ENCODE measurements around the gene TRIM14.

The TRIM14 gene

DNA sequence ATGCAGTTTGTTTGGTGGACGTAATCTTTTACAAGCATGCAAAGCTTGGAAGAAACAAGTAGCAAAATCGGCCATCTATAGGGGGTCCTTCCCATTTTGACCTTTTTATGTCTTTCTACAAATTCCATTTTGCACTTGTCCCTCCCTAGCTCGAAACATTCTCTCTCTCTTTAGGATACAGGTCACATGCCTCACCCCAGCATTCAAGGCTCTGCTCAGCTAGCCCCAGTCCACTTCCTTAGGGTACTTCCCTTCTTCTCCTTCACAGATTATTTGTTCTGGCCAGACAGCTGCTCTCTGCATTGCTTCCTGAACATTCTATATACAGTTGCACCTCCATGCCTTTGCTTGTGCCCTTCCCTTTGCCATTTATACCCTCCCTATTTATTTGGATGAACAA, 31.7 kb upstream of the TRIM14 start:
- Histone ChIP-seq H3K9me3 (ENCODE audit: control insufficient read depth, low read depth, low read length) (no peaks in the 10 kb centered on the region), H3K27ac (ENCODE audit: low read length) (no peak overlapping the region), H3K36me3 (ENCODE audit: control insufficient read depth, low read depth, low read length) (no peaks in the 10 kb centered on the region), H3K4me3 (ENCODE audit: low read length) (no peak overlapping the region), H3K27me3 (ENCODE audit: control insufficient read depth, insufficient read depth, low read length) (no peaks in the 10 kb centered on the region), H3K9ac (ENCODE audit: low read length) (no peak overlapping the region), H3K4me1 (ENCODE audit: control insufficient read depth, low read depth, low read length) (no peaks in the 10 kb centered on the region)

DNA sequence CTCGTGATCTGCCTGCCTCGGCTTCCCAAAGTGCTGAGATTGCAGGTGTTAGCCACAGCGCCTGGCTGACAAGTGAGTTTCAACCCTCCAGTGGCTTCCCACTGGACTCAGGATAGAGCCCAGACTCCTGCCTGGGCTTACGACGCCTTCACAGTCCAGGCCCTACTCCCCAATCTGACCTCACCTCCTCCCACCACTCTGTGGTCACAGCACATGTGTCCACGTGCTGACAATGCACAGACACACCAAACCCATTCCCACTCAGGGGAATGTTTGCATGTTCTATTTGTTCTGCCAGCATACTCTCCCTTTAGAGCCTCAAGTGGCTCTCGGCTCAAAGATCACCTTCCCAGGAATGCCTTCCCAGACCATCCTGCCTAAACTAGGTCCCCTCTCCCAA, 31.1 kb upstream of the TRIM14 start:
- H3K4me1 ChIP-seq (ENCODE audit: control insufficient read depth, low read depth, low read length), result no peaks in the 10 kb centered on the region
- no peak overlapping the region for H3K9ac ChIP-seq (ENCODE audit: low read length)
- H3K4me3 ChIP-seq (ENCODE audit: low read length), result no peak overlapping the region
- no peaks in the 10 kb centered on the region for H3K36me3 ChIP-seq (ENCODE audit: control insufficient read depth, low read depth, low read length)
- no peaks in the 10 kb centered on the region for H3K27me3 ChIP-seq (ENCODE audit: control insufficient read depth, insufficient read depth, low read length)
- no peak overlapping the region for H3K27ac ChIP-seq (ENCODE audit: low read length)
- no peaks in the 10 kb centered on the region for H3K9me3 ChIP-seq (ENCODE audit: control insufficient read depth, low read depth, low read length)

DNA sequence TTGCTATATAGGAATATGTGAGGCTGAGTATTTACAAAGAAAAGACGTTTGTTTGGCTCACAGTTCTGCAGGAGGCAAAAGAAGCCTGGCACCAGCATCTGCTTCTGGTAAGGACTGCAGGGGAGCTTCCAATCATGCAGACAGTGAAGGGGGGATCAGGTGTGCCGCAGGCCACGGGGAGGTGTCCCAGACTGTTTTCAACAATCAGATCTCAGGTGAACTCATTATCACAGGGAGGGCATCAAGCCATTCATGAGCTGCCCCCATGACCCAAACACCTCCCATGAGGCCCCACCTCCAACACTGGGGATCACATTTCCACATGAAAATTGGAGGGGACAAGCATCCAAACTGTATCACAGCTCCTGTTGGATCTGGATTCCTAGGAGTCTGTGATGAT, 30.4 kb upstream of the TRIM14 start:
- Histone ChIP-seq H3K27me3 (ENCODE audit: control insufficient read depth, insufficient read depth, low read length) (no peaks in the 10 kb centered on the region), H3K36me3 (ENCODE audit: control insufficient read depth, low read depth, low read length) (no peaks in the 10 kb centered on the region), H3K27ac (ENCODE audit: low read length) (no peak overlapping the region), H3K9ac (ENCODE audit: low read length) (no peak overlapping the region), H3K4me1 (ENCODE audit: control insufficient read depth, low read depth, low read length) (no peaks in the 10 kb centered on the region), H3K9me3 (ENCODE audit: control insufficient read depth, low read depth, low read length) (no peaks in the 10 kb centered on the region), H3K4me3 (ENCODE audit: low read length) (no peak overlapping the region)

DNA sequence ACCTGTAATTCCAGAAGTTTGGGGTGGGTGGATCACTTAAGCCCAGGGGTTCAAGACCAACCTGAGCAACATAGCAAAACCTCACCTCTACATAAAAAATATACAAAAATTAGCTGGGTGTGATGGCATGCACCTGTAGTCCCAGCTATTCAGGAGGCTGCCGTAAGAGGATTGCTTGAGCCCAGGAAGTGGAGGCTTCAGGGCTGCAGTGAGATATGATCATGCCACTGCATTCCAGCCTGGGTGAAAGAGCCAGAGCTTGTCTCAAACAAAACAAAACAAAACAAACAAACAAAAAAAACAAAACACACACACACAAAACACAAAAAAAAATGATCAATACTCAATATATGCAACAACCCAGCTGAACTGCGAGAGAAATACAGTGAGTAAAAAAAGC, 29.5 kb upstream of the TRIM14 start:
- no peaks in the 10 kb centered on the region for H3K36me3 ChIP-seq (ENCODE audit: control insufficient read depth, low read depth, low read length)
- no peak overlapping the region for H3K4me3 ChIP-seq (ENCODE audit: low read length)
- no peak overlapping the region for H3K9ac ChIP-seq (ENCODE audit: low read length)
- no peaks in the 10 kb centered on the region for H3K27me3 ChIP-seq (ENCODE audit: control insufficient read depth, insufficient read depth, low read length)
- H3K27ac ChIP-seq (ENCODE audit: low read length), result no peak overlapping the region
- H3K9me3 ChIP-seq (ENCODE audit: control insufficient read depth, low read depth, low read length), result no peaks in the 10 kb centered on the region
- H3K4me1 ChIP-seq (ENCODE audit: control insufficient read depth, low read depth, low read length), result no peaks in the 10 kb centered on the region

DNA sequence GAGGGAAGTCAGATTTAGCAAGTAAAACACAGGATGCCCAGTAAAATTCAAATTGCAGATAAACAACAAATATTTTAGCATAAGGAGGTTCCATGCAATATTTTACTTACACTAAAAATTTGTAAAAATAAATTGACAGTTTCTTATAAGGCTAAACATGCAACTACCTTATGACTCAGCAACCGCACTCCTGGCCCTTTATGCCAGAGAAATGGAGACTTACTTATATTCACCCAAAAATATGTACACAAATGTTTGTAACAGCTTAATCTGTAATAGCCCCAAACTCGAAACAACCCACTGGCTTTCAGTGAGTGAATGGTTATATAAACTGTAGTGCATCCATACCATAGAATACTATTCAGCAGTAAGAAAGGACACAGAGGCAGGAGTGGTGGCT, 28.6 kb upstream of the TRIM14 start:
- no peak overlapping the region for H3K9ac ChIP-seq (ENCODE audit: low read length)
- no peaks in the 10 kb centered on the region for H3K36me3 ChIP-seq (ENCODE audit: control insufficient read depth, low read depth, low read length)
- H3K4me1 ChIP-seq (ENCODE audit: control insufficient read depth, low read depth, low read length), result no peaks in the 10 kb centered on the region
- H3K4me3 ChIP-seq (ENCODE audit: low read length), result no peak overlapping the region
- no peak overlapping the region for H3K27ac ChIP-seq (ENCODE audit: low read length)
- no peaks in the 10 kb centered on the region for H3K27me3 ChIP-seq (ENCODE audit: control insufficient read depth, insufficient read depth, low read length)
- H3K9me3 ChIP-seq (ENCODE audit: control insufficient read depth, low read depth, low read length), result no peaks in the 10 kb centered on the region

DNA sequence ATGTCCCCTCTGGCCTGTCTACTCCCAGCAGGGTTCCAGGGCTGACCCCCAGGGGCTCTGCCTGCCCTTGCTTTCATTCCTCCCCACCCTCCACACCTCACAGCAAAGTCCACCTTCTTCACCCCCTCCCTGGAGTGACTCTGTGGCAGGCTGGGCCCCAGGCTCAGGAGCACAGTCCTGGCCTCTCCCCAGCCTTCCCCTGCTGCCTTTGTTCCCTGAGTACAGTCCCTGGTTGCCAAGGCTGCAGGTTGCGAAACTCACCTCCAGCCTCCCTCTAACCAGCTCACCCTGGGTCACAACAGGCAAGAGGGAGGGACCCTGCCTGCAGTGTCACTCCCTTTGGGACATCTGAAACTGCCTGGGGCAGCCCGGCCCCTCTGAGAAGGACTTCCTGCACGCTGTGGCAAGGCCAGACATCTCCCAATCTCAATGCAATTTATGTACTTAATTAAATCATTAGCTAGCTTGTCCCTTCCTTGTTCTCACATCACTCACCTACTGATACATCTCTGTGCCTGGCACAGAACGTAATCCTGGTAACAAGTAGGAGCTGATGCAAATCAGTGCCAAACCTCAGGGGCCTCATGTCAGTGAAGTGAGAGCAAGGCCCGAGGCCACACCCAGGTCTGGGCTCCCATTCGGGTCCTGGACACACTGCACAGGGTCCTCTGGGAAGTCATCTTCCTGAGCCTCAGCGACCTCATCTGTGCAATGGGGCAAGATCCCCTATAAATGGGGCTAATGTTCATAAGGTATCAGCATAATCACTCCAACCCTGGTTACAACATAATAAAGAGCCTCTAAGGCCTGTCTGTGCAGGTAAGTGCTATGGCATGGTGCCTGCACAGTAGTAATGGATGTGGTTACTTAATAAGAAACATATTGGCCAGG, 27.3 kb upstream of the TRIM14 start:
- Histone ChIP-seq H3K9me3 (ENCODE audit: control insufficient read depth, low read depth, low read length) (no peaks in the 10 kb centered on the region), H3K36me3 (ENCODE audit: control insufficient read depth, low read depth, low read length) (no peaks in the 10 kb centered on the region), H3K4me3 (ENCODE audit: low read length) (no peak overlapping the region), H3K9ac (ENCODE audit: low read length) (no peak overlapping the region), H3K27me3 (ENCODE audit: control insufficient read depth, insufficient read depth, low read length) (no peaks in the 10 kb centered on the region), H3K4me1 (ENCODE audit: control insufficient read depth, low read depth, low read length) (no peaks in the 10 kb centered on the region), H3K27ac (ENCODE audit: low read length) (no peak overlapping the region)

DNA sequence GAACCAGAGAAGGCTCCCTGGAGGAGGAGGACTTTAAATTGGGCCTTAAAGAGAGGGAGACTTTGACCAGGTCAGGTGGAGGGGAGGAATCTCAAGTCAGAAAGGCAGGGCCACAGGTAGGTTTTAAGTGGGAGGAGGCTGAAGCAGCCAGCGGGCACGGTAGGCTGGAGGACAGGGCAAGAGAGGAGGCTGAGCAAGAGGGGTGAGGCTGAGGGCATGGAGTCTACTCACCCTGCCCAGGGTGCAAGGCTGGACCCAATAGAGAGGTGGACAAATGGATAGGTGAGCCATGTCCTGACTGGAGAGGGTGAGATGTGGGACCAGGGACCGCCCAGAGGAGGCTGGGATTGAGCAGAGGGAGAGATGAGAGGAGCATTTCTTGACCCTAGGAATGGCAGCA, 25.6 kb upstream of the TRIM14 start:
- Histone ChIP-seq H3K27me3 (ENCODE audit: control insufficient read depth, insufficient read depth, low read length) (no peaks in the 10 kb centered on the region), H3K36me3 (ENCODE audit: control insufficient read depth, low read depth, low read length) (no peaks in the 10 kb centered on the region), H3K9ac (ENCODE audit: low read length) (no peak overlapping the region), H3K27ac (ENCODE audit: low read length) (no peak overlapping the region), H3K4me3 (ENCODE audit: low read length) (no peak overlapping the region), H3K4me1 (ENCODE audit: control insufficient read depth, low read depth, low read length) (no peaks in the 10 kb centered on the region), H3K9me3 (ENCODE audit: control insufficient read depth, low read depth, low read length) (no peaks in the 10 kb centered on the region)

DNA sequence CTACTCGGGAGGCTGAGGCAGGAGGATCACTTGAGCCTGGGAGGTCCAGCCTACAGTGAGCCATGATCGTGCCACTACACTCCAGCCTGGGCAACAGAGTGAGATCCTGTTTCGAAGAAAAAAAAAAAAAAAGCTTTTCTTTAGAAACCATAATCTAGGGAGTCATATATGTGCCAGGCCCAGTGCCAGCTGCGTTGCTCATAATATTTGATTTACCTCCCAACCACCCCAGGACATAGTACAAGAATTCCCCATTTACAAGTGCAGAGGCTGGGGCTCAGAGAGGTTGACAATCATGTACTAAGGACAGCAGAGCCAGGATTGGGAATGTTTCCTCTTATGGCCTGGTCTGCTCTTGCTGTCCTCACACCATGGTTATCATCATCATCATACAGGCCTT, 25.1 kb upstream of the TRIM14 start:
- Histone ChIP-seq H3K36me3 (ENCODE audit: control insufficient read depth, low read depth, low read length) (no peaks in the 10 kb centered on the region), H3K4me1 (ENCODE audit: control insufficient read depth, low read depth, low read length) (no peaks in the 10 kb centered on the region), H3K27ac (ENCODE audit: low read length) (no peak overlapping the region)

DNA sequence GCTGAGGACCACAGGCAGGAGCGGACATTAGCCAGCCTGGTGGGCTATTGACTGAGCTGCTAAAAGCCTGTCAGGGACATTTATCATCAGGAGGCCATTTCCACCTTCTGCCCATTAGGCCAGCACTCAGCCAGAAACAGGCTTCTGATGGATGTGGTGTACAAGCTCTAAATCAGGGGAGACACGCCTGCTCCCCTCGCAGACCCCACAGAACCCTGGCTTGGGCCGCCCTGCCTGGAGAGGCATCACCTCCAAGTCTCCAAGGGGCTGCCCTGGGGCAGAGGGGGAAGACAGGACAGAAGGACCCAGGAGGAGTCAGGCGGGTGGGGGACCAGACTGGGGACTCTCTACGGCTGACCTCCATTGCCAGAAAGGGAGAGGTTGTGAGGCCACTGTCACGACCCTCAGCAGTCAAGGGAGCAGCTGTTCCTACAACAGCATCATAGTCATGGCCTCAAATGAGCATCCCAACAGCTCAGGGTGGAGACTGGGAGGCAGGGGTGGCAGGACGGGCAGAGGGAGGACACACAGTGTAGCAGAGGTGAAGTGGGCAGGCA, 24.0 kb upstream of the TRIM14 start:
- H3K9me3 ChIP-seq (ENCODE audit: control insufficient read depth, low read depth, low read length), result no peaks in the 10 kb centered on the region
- no peak overlapping the region for H3K9ac ChIP-seq (ENCODE audit: low read length)
- H3K27me3 ChIP-seq (ENCODE audit: control insufficient read depth, insufficient read depth, low read length), result no peaks in the 10 kb centered on the region
- no peak overlapping the region for H3K27ac ChIP-seq (ENCODE audit: low read length)
- no peak overlapping the region for H3K4me3 ChIP-seq (ENCODE audit: low read length)
- no peaks in the 10 kb centered on the region for H3K36me3 ChIP-seq (ENCODE audit: control insufficient read depth, low read depth, low read length)
- H3K4me1 ChIP-seq (ENCODE audit: control insufficient read depth, low read depth, low read length), result no peaks in the 10 kb centered on the region

More for the DNA sequence above, 25.1 kb upstream of the TRIM14 start:
- no peaks in the 10 kb centered on the region for H3K9me3 ChIP-seq (ENCODE audit: control insufficient read depth, low read depth, low read length)
- no peaks in the 10 kb centered on the region for H3K27me3 ChIP-seq (ENCODE audit: control insufficient read depth, insufficient read depth, low read length)
- H3K4me3 ChIP-seq (ENCODE audit: low read length), result no peak overlapping the region
- H3K9ac ChIP-seq (ENCODE audit: low read length), result no peak overlapping the region

DNA sequence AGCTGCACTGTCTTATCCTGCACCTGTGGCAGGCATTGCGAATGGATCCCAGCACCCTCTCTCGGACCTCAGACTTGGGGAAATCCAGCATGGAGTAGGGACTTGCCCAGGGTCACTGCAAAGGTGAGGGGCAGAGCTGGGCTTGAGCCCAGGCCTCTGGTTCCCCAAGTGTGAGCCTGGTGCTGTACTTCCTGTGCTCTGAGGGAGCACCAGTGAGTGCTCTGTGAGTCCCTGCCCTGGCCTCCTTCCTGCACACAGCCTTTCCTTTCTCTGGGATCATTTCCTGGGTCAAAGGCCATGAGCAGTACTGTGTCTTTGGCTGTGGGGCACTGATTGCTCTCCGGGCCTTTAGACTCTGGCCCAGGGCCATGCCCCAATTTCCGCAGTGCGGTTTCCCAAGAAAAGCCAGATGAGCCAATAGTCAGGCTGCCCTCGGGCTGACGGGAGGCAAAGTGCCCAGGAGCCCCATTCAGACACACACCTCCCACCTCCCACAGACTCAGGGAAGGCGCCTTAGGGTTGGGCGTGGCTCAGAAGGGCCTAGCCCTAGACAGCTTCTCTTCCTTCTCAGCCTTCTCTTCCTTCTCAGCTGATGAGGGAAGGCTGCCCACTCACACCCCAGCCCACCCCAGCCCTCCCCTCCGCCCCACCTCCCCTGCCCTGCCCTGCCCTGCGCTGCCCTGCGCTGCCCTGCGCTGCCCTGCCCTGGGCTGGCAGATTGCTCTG, 23.3 kb upstream of the TRIM14 start:
- H3K9ac ChIP-seq (ENCODE audit: low read length), result no peak overlapping the region
- no peaks in the 10 kb centered on the region for H3K36me3 ChIP-seq (ENCODE audit: control insufficient read depth, low read depth, low read length)
- H3K4me3 ChIP-seq (ENCODE audit: low read length), result no peak overlapping the region
- H3K4me1 ChIP-seq (ENCODE audit: control insufficient read depth, low read depth, low read length), result no peaks in the 10 kb centered on the region
- no peaks in the 10 kb centered on the region for H3K9me3 ChIP-seq (ENCODE audit: control insufficient read depth, low read depth, low read length)
- H3K27ac ChIP-seq (ENCODE audit: low read length), result no peak overlapping the region
- no peaks in the 10 kb centered on the region for H3K27me3 ChIP-seq (ENCODE audit: control insufficient read depth, insufficient read depth, low read length)

DNA sequence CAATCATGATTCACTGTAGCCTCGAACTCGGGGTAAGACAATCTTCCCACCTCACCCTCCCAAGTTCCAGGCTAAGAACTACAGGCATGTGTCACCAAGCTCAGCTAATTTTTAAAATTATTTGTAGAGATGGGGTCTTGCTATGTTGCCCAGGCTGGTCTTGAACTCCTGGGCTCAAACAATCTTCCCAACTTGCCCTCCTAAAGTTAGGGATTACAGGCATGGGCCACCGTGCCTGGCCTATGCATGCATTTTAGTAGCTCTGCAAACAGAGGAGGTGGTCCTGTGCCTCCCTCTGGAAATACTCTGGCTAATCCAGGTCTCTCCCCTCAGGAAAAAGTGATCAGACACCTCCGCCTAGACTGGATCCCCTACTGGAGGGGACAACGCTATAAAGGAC, 21.5 kb upstream of the TRIM14 start:
- Histone ChIP-seq H3K27me3 (ENCODE audit: control insufficient read depth, insufficient read depth, low read length) (no peaks in the 10 kb centered on the region), H3K27ac (ENCODE audit: low read length) (no peak overlapping the region), H3K4me1 (ENCODE audit: control insufficient read depth, low read depth, low read length) (no peaks in the 10 kb centered on the region), H3K4me3 (ENCODE audit: low read length) (no peak overlapping the region), H3K9me3 (ENCODE audit: control insufficient read depth, low read depth, low read length) (no peaks in the 10 kb centered on the region), H3K36me3 (ENCODE audit: control insufficient read depth, low read depth, low read length) (no peaks in the 10 kb centered on the region), H3K9ac (ENCODE audit: low read length) (no peak overlapping the region)

Measured in iPS-18a (cell line).